ENCODE results near the gene PDE4D. TPM values are rescaled to one million over a fixed set of nuclear protein-coding genes. Genes with fewer than 3 reads are reported as not detected.

Gene PDE4D
- total RNA-seq, 6 experiments from 2014 or later, result 1.6 to 10.3 (median 5.6) TPM

DNA sequence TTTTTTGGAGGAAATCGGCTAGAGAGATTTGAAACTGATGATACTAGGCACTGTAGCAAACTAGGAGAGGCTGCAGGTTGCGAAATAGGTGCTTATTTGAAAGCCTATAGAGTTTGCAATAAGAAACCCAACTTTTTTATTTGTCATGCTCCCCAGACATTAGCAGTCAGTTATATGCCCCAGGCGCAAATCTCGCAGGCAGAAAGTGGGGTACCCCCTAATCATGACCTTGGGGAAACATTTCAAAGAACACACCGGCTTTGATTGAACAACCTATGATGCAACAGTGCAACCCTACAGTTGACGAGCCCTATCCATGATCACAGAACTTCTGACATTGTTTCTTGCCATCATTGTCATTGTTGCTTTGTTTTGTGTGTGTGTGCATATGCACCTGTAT is 800.2 kb downstream of the PDE4D start:
- Histone ChIP-seq H3K9me3 (no peaks in the 10 kb centered on the region), H3K4me1 (no peaks in the 10 kb centered on the region), H3K36me3 (no peaks in the 10 kb centered on the region), H3K27ac (no peak overlapping the region), H3K4me3 (peak overlapping the region; percentile 8 to 15 (median 12)), H3K27me3 (no peaks in the 10 kb centered on the region)
- ATAC-seq, result peak in 2 of 4 donors; percentile 36 to 61
- no peak for DNase-seq
- intact Hi-C loops (cut with DNase I), result no loop called here
- 19% methylated on average over 5 of the region's 6 CpGs for WGBS (ENCODE audit: insufficient coverage, low coverage, low lambda C conversion rate, missing lambda C conversion rate)
- TF ChIP-seq, protein P1, sequence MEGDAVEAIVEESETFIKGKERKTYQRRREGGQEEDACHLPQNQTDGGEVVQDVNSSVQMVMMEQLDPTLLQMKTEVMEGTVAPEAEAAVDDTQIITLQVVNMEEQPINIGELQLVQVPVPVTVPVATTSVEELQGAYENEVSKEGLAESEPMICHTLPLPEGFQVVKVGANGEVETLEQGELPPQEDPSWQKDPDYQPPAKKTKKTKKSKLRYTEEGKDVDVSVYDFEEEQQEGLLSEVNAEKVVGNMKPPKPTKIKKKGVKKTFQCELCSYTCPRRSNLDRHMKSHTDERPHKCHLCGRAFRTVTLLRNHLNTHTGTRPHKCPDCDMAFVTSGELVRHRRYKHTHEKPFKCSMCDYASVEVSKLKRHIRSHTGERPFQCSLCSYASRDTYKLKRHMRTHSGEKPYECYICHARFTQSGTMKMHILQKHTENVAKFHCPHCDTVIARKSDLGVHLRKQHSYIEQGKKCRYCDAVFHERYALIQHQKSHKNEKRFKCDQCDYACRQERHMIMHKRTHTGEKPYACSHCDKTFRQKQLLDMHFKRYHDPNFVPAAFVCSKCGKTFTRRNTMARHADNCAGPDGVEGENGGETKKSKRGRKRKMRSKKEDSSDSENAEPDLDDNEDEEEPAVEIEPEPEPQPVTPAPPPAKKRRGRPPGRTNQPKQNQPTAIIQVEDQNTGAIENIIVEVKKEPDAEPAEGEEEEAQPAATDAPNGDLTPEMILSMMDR (IDR thresholded peaks at IDR 0.05), result no peak
- TF ChIP-seq POLR2A (IDR thresholded peaks at IDR 0.05), result no peak

DNA sequence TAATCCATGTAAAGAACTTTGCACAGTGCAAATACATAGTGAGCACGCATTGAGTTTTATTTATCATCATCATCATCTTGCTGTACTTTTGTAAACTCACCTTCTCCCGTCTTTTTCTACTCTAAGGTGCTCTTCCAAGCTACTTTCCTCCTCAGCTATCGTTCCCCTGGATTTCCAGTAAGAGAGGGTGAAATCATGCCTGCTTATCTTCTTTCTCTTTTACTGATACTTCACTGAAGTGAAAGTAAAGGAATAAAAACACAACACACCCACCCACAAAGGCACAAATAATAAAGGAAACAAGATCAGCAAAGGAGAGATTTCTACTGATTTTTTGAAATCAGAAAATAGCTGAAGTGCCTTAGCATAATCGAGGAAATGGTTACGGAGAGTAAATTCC is 800.8 kb downstream of the PDE4D start:
- ATAC-seq (peak in 1 of 4 donors; percentile 77), DNase-seq (no peak)
- no peaks in the 10 kb centered on the region for H3K9me3 ChIP-seq
- TF ChIP-seq POLR2A (IDR thresholded peaks at IDR 0.05), result no peak
- TF ChIP-seq, protein P1 (IDR thresholded peaks at IDR 0.05), result no peak
- WGBS (ENCODE audit: insufficient coverage, low coverage, low lambda C conversion rate, missing lambda C conversion rate), result 25% methylated on average over 5 of the region's 5 CpGs
- no peaks in the 10 kb centered on the region for H3K27me3 ChIP-seq
- H3K4me3 ChIP-seq, result peak overlapping the region; percentile 8 to 15 (median 12)
- no peak overlapping the region for H3K27ac ChIP-seq
- H3K36me3 ChIP-seq, result no peaks in the 10 kb centered on the region
- intact Hi-C loops (cut with DNase I), result no loop called here
- H3K4me1 ChIP-seq, result no peaks in the 10 kb centered on the region

DNA sequence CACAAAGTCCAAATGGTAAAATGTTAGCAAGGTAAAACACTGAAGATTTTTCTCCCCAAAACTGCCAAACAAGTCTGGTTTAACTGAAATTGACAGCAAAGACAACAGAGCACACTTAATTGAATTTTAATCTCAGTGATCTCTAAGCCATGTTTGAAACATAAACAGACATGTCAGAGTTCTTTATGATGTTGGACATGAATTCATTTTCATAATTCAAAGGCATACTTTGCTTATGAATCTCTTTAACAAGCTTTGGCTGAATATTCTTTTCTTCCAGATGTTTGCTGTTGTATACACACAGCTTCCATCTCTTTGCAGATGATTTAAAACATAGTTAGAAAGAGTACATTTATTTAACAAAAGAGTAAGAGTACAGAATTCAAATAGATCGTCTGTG is 801.6 kb downstream of the PDE4D start:
- DNase-seq (no peak), ATAC-seq (no peak)
- no peaks in the 10 kb centered on the region for H3K27me3 ChIP-seq
- WGBS (ENCODE audit: insufficient coverage, low coverage, low lambda C conversion rate, missing lambda C conversion rate), result 64% methylated on average over 1 of the region's 1 CpG
- H3K4me3 ChIP-seq, result no peak overlapping the region
- H3K9me3 ChIP-seq, result no peaks in the 10 kb centered on the region
- intact Hi-C loops (cut with DNase I), result no loop called here
- no peaks in the 10 kb centered on the region for H3K36me3 ChIP-seq
- no peaks in the 10 kb centered on the region for H3K4me1 ChIP-seq
- TF ChIP-seq, protein P1 (IDR thresholded peaks at IDR 0.05), result no peak
- no peak for TF ChIP-seq POLR2A (IDR thresholded peaks at IDR 0.05)
- no peak overlapping the region for H3K27ac ChIP-seq

DNA sequence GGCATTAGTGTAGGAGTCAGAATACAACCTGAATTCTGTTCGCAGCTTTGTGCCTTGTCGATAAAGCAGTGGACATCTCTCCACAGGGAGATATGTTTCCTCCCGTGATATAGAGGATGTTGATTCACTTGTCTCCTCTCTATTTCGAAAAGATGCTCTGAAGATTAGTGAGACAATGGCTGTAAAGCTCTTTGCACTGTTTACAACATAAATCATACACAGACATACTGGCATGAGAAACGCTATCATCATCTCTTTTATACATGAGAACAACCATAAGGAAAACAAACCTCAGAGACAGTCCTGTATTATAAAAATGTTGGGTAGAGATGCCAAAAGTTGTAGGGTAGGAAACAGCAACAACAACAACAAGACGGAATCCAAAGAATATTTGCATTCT is 803.2 kb downstream of the PDE4D start:
- no peaks in the 10 kb centered on the region for H3K9me3 ChIP-seq
- WGBS (ENCODE audit: insufficient coverage, low coverage, low lambda C conversion rate, missing lambda C conversion rate), result 81% methylated on average over 6 of the region's 6 CpGs
- H3K36me3 ChIP-seq, result no peaks in the 10 kb centered on the region
- TF ChIP-seq, protein P1 (IDR thresholded peaks at IDR 0.05), result no peak
- no peak for TF ChIP-seq POLR2A (IDR thresholded peaks at IDR 0.05)
- DNase-seq (no peak), ATAC-seq (no peak)
- H3K4me3 ChIP-seq, result no peak overlapping the region
- H3K27me3 ChIP-seq, result no peaks in the 10 kb centered on the region
- no peak overlapping the region for H3K27ac ChIP-seq
- intact Hi-C loops (cut with DNase I), result no loop called here
- H3K4me1 ChIP-seq, result no peaks in the 10 kb centered on the region

DNA sequence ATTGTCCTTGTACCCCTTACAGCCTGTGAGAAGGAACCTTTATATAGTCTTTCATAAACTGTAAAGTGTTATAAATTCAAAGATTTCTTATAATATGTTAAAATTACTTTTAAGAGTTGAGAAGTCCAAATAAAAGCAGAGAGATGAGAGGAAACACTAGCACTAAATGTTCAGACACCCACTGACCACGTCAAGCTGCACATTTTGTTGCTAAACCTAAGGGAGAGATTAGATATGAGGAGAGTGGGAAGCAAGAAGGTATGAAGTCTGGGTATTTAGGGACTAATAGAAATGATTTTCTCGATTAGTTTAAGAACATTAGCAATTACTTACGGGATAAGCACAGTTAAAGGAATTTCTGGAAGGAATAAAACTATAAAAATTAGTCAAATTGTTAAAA is 803.8 kb downstream of the PDE4D start:
- ATAC-seq (no peak), DNase-seq (no peak)
- Histone ChIP-seq H3K27ac (no peak overlapping the region), H3K9me3 (no peaks in the 10 kb centered on the region), H3K4me1 (no peaks in the 10 kb centered on the region), H3K27me3 (no peaks in the 10 kb centered on the region), H3K36me3 (no peaks in the 10 kb centered on the region), H3K4me3 (no peak overlapping the region)
- TF ChIP-seq, protein P1 (IDR thresholded peaks at IDR 0.05), result no peak
- no peak for TF ChIP-seq POLR2A (IDR thresholded peaks at IDR 0.05)
- intact Hi-C loops (cut with DNase I), result no loop called here
- 71% methylated on average over 3 of the region's 3 CpGs for WGBS (ENCODE audit: insufficient coverage, low coverage, low lambda C conversion rate, missing lambda C conversion rate)

Measured in right lobe of liver (tissue), 6 donors.